HG03575 (cell line): ENCODE measurements around the gene GDI1.

ENCODE experiments used
- ATAC-seq: cut with Tn5 transposase; IDR thresholded peaks from one replicate; pipeline ENCODE4 v1.9.1; 2021; ENCODE audit not compliant: unreplicated experiment, insufficient number of reproducible peaks, low FRiP score; ENCODE audit errors: extremely low read depth

Gene GDI1

GRCh38 chrX:154472685-154473632, 36.0 kb downstream of the GDI1 start:
- ATAC-seq: no peak

GRCh38 chrX:154473683-154474082, 36.7 kb downstream of the GDI1 start:
- no peak for ATAC-seq

GRCh38 chrX:154476821-154477220, 39.9 kb downstream of the GDI1 start:
- no peak for ATAC-seq

GRCh38 chrX:154477891-154478477, 41.0 kb downstream of the GDI1 start:
- no peak for ATAC-seq

- ATAC-seq: no peak
Observed at GRCh38 chrX:154478728-154479622, 42.0 kb downstream of the GDI1 start, which contains the start of gene LAGE3. LAGE3 (minus strand) TSS chrX:154479281; CDS start chrX:154478915, 366 bp downstream.

GRCh38 chrX:154481195-154481594, 44.2 kb downstream of the GDI1 start:
- no peak for ATAC-seq

GRCh38 chrX:154481911-154482601, 45.1 kb downstream of the GDI1 start:
- ATAC-seq: no peak

- no peak for ATAC-seq
Observed at GRCh38 chrX:154482786-154483185, 45.8 kb downstream of the GDI1 start.

GRCh38 chrX:154483325-154483724, 46.4 kb downstream of the GDI1 start:
- ATAC-seq: no peak

GRCh38 chrX:154484255-154485149, 47.5 kb downstream of the GDI1 start:
- ATAC-seq: no peak

- no peak for ATAC-seq
Observed at GRCh38 chrX:154485150-154486051, 48.4 kb downstream of the GDI1 start.

GRCh38 chrX:154486052-154486395, 49.1 kb downstream of the GDI1 start:
- ATAC-seq: no peak

- ATAC-seq: no peak
Observed at GRCh38 chrX:154486396-154487207, 49.6 kb downstream of the GDI1 start, which contains the start of gene UBL4A. UBL4A (minus strand) TSS chrX:154486615; CDS start chrX:154486584, 31 bp downstream.

GRCh38 chrX:154487518-154488290, 50.8 kb downstream of the GDI1 start:
- ATAC-seq: no peak

- no peak for ATAC-seq
Observed at GRCh38 chrX:154488336-154489075, 51.6 kb downstream of the GDI1 start.
